NT2/D1 (cell line): ENCODE results near the gene CDCP1.
"Not testable (repeated sequence)": the region's sequence is repeated elsewhere in the genome, so short reads cannot be mapped to it uniquely, and the experiment has no call there.

Source experiments
- DNase-seq: peaks from one replicate; pipeline ENCODE4 v3.0.0-alpha.2; 2011; ENCODE audit warnings: low read depth, low spot score
- H3K27me3 ChIP-seq: 2 replicates; pipeline ENCODE4 v1.6.0; 2011; ENCODE audit warnings: mild to moderate bottlenecking; ENCODE audit not compliant: insufficient read length, insufficient read depth
- H3K36me3 ChIP-seq: 2 replicates; pipeline ENCODE4 v1.6.1; 2011; ENCODE audit warnings: mild to moderate bottlenecking, low read length, mixed read lengths; ENCODE audit not compliant: insufficient read depth, insufficient read length
- H3K4me1 ChIP-seq: 2 replicates; pipeline ENCODE4 v1.5.1; 2011; ENCODE audit not compliant: insufficient read depth, insufficient read length
- H3K4me3 ChIP-seq: 2 replicates; pipeline ENCODE4 v1.5.1; 2011; ENCODE audit warnings: low read depth; ENCODE audit not compliant: insufficient read length
- H3K9ac ChIP-seq: 2 replicates; pipeline ENCODE4 v1.6.0; 2011; ENCODE audit warnings: low read depth; ENCODE audit not compliant: insufficient read length
- H3K9me3 ChIP-seq: 2 replicates; pipeline ENCODE4 v1.5.1; 2011; ENCODE audit warnings: mild to moderate bottlenecking, low read length; ENCODE audit not compliant: insufficient read depth
- SUZ12 ChIP-seq: IDR thresholded peaks from 2 replicates; pipeline ENCODE4 v1.6.1; 2011; ENCODE audit not compliant: insufficient read length, insufficient read depth; ENCODE audit errors: extremely low read depth
- YY1 ChIP-seq: IDR thresholded peaks from 2 replicates; pipeline ENCODE4 v1.6.1; 2011; ENCODE audit not compliant: insufficient read length, insufficient read depth
- ZNF274 ChIP-seq: IDR thresholded peaks from 2 replicates; pipeline ENCODE4 v1.6.1; 2011; ENCODE audit warnings: mild to moderate bottlenecking, low read depth, low read length

Gene CDCP1

DNA sequence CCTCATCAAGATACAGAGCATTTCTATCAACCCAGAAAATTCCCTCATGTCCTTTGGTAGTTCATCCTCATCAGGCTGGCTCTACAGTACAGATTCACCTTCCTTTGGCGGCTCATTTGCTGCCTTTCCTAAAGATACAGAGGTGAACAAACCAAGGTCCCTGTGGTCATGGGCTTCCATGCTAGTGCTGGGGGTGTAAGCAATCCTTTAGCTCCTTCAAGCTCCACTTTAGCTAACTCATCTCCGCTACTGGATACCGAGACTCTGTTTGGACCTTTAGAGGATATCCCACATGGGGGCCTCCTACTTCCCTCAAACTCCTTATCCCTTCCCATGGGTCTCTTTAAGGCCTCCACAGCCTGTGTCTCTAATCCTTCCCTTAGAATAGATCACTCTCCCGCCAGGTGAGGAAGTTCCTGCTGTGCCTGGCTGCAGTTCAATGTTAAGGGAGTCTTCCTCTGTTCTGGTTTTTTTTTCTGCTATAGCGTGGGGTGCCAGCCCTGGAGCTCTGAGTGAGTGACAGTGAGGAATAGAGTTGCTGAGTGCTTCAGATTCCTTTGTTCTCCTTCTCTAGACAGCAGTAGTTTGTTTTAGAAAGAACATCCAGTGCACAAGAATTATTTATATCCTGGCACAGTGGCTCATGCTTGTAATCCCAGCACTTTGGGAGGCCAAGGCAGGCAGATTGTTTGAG is 89.4 kb downstream of the CDCP1 start:
- no peak for DNase-seq
- TF ChIP-seq ZNF274: no peak
- TF ChIP-seq SUZ12: no peak
- no peak for TF ChIP-seq YY1
- no peak overlapping the region for H3K4me3 ChIP-seq
- no peaks in the 10 kb centered on the region for H3K36me3 ChIP-seq
- H3K4me1 ChIP-seq: peaks cover 3% of the 10 kb centered on the region
- no peak overlapping the region for H3K9ac ChIP-seq
- no peaks in the 10 kb centered on the region for H3K9me3 ChIP-seq
- peaks cover 13% of the 10 kb centered on the region for H3K27me3 ChIP-seq

DNA sequence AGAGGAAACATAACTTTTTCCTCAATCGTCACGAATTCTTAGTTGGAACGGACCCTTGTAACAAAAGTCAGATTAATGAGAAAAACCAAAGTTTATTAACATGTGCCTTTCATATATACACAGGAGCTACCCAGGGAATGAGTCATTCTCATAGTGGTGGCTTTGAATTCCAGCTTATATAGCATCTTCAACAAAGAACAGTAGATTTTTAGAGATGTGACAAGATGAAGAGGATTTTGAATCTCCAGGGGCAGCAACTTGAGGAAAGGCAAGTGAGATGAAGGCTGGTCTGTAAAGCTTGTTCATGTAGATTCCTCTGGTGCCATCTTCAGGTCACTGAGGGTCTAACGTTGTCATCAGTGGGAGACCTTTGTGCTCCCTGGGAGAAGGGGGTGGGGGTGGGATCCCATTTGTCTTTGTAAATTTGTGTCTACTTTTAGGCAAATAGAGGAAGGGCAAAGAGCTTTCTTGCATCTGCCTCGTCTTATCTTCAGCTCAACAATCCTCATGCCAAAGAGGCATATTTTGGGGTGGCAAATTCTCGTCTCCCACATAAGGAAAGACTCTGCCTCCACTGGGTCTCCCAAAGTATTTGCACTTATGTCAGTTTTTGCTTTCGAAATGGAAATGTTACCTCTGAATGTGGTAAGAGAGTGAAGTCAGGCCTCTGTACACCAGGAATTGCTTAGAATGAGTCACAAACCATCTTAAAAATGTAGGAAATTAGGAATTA is 90.6 kb downstream of the CDCP1 start:
- no peak overlapping the region for H3K4me3 ChIP-seq
- DNase-seq: peak; percentile 49
- no peak overlapping the region for H3K9ac ChIP-seq
- TF ChIP-seq YY1: no peak
- no peak for TF ChIP-seq SUZ12
- no peak for TF ChIP-seq ZNF274
- H3K4me1 ChIP-seq: peaks cover 3% of the 10 kb centered on the region
- no peaks in the 10 kb centered on the region for H3K36me3 ChIP-seq
- peaks cover 11% of the 10 kb centered on the region for H3K27me3 ChIP-seq
- H3K9me3 ChIP-seq: no peaks in the 10 kb centered on the region

DNA sequence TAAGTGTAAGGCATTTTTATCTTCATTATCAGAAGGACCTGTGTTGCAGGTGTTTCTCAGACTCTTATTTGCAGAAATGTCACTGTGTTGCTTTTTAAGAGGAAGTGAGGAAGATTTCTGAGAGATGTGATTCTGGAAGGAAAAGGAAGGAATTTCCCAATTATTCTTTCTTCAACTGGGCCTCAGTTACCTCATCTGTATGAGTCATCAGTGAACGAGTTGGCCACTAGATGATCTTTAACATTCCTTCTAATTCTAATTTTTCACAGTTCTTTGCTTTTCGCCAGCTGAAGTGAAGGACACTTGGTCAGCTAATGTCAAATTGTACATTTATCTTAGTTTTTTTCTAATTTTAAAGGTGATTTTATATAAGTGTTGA is 91.2 kb downstream of the CDCP1 start:
- TF ChIP-seq SUZ12 (no peak), ZNF274 (no peak), YY1 (no peak)
- no peak overlapping the region for H3K9ac ChIP-seq

DNA sequence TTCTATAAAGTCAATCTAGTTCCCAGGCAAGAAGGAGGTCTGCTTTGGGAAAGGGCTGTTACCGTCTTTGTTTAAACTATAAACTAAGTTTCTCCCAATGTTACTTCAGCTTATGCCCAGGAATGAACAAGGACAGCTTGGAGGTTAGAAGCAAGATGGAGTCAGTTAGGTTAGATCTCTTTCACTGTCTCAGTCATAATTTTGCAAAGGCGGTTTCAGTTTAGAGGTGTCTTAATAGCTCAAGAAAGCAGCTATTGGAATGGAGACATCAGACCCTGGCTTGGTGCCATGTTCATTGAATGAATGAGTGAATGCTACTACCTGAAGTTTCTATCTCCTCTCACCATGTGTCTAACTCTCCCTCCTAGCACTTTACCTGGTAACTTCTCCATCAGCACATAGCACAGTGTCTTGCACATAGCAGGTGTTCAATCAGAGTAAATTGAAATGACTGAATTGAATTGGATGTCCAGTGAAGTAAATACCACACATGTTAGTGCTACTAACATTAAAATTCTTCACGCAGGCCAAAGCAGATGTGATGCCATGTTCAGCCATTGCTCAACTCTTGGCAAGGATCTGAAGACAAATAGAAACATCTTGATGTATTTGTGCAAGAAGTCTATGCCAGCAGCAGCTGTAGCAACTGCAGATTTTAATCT is 91.9 kb downstream of the CDCP1 start:
- H3K4me1 ChIP-seq: peaks cover 3% of the 10 kb centered on the region
- H3K4me3 ChIP-seq: no peak overlapping the region
- TF ChIP-seq SUZ12 (no peak), YY1 (no peak), ZNF274 (no peak)
- peaks cover 14% of the 10 kb centered on the region for H3K27me3 ChIP-seq
- H3K9ac ChIP-seq: no peak overlapping the region
- DNase-seq: no peak
- H3K36me3 ChIP-seq: no peaks in the 10 kb centered on the region
- no peaks in the 10 kb centered on the region for H3K9me3 ChIP-seq

More for the DNA sequence above, 91.2 kb downstream of the CDCP1 start:
- DNase-seq: no peak
- Histone ChIP-seq H3K36me3 (no peaks in the 10 kb centered on the region), H3K4me1 (peaks cover 3% of the 10 kb centered on the region), H3K27me3 (peaks cover 14% of the 10 kb centered on the region), H3K9me3 (no peaks in the 10 kb centered on the region), H3K4me3 (no peak overlapping the region)

DNA sequence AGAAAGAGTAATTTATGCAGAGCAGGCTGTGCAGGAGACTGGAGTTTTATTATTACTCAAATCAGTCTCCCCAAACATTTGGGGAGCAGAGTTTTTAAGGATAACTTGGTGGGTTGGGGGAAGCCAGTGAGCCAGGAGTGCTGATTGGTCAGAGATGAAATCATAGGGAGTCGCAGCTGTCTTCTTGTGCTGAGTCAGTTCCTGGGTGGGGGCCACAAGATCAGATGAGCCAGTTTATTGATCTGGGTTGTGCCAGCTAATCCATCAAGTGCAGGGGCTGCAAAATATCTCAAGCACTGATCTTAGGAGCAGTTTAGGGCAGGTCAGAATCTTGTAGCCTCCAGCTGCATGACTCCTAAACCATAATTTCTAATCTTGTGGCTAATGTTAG is 92.4 kb downstream of the CDCP1 start:
- not testable (repeated sequence) for H3K9ac ChIP-seq, H3K4me1 ChIP-seq, H3K36me3 ChIP-seq, H3K9me3 ChIP-seq, DNase-seq, H3K4me3 ChIP-seq
- peaks cover 11% of the 10 kb centered on the region for H3K27me3 ChIP-seq

DNA sequence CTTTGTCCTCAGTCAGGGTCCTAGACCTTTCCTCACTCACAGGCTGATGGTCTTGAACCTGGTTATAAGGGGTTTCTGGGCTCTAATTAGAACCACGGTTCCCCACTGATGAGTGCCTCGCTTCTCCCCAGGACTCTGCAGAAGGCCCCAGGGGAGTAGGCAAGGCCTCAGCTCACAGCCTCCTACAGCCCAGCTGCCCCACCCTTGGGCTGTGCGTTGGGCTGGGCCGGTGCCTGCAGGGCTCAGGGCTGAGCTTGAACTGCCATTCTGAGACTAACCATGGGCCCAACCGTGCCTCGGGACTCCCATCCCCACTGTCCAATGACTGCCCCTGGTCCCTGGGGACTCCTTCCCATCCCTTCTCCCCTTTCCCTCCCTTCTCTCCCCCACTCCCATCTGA is 94.5 kb downstream of the CDCP1 start:
- Histone ChIP-seq H3K36me3 (no peaks in the 10 kb centered on the region), H3K27me3 (peaks cover 3% of the 10 kb centered on the region), H3K9me3 (no peaks in the 10 kb centered on the region), H3K4me3 (no peak overlapping the region), H3K9ac (no peak overlapping the region), H3K4me1 (peaks cover 2% of the 10 kb centered on the region)
- DNase-seq: no peak
- TF ChIP-seq YY1 (no peak), SUZ12 (no peak)

DNA sequence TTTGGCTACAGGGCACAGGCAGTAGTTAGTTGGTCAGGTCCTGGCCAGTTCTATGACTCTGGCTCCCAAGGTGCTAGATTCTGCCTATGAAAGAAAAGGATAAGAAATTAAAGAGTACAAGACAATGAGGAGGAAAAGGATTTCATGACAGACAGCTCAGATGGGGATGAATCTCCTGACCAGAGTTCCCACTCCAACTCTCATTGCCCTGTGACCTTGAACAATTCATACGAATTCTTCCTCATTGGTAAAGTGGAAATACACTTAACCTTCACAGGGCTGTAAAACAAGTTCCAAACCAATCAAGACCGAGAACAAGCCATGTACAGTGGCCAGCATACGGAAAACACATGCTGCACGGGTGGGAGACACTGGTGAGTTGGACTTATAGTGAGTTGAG is 96.4 kb downstream of the CDCP1 start:
- Histone ChIP-seq H3K9ac (no peak overlapping the region), H3K4me3 (no peak overlapping the region), H3K9me3 (no peaks in the 10 kb centered on the region), H3K4me1 (peaks cover 2% of the 10 kb centered on the region), H3K36me3 (no peaks in the 10 kb centered on the region), H3K27me3 (peaks cover 3% of the 10 kb centered on the region)
- no peak for DNase-seq
- TF ChIP-seq ZNF274 (no peak), SUZ12 (no peak), YY1 (no peak)
